Measurements from ENCODE around the gene CAB39. TPM values are rescaled to one million over a fixed set of nuclear protein-coding genes. Genes with fewer than 3 reads are reported as not detected.

CAB39 gene
- total RNA-seq, 1 donor from 2014 or later = 68.6 TPM

GRCh38 chr2:230869914-230870543, 157.4 kb downstream of the CAB39 start:
- no peak overlapping the region for H3K4me3 Mint-ChIP-seq
- H3K36me3 Mint-ChIP-seq (ENCODE audit: low read depth) = peaks cover 9% of the 10 kb centered on the region
- intact Hi-C loops (cut with micrococcal nuclease) = loop anchor here (5.0 kb wide), 1 partner anchor 522 kb away; no protein-coding TSS in a partner anchor
- ChIA-PET POLR2A (interaction anchor here (1.3 kb wide), 2 partner anchors 8 to 594 kb away, joined by 3 to 4 read pairs; partner anchors contain the start of gene NCL), CTCF (no interaction called here)
- peaks cover 83% of the 10 kb centered on the region for H3K4me1 Mint-ChIP-seq
- ATAC-seq (ENCODE audit: low read depth) (no peak), DNase-seq (no peak)
- TF ChIP-seq CTCF (IDR thresholded peaks at IDR 0.05) = no peak
- H3K27me3 Mint-ChIP-seq = no peaks in the 10 kb centered on the region
- H3K9me3 Mint-ChIP-seq = no peaks in the 10 kb centered on the region
- peak overlapping the region; percentile 78 for H3K27ac Mint-ChIP-seq

Other genes starting within 250 kb of the CAB39 start
- 102 and 117 TPM in 2 replicates for gene ITM2C, start 152.1 kb downstream of the CAB39 start, total RNA-seq
- gene GPR55, start 212.4 kb downstream of the CAB39 start, total RNA-seq = 4.5 and 6.3 TPM in 2 replicates

Measured in activated B cell treated with CpG ODN at 0.5 μM for 24 hours (primary cell).